HepG2 (cell line): ENCODE results near the gene UCP1. TPM values are rescaled to one million over a fixed set of nuclear protein-coding genes. Genes with fewer than 3 reads are reported as not detected.

ENCODE experiments used
- AGO1 ChIP-seq: fragments of 200-400 bp; formaldehyde crosslinking; IDR thresholded peaks from 2 replicates; pipeline ENCODE4 v1.6.1; 2017; ENCODE audit warnings: mild to moderate bottlenecking, low read depth, low read length, moderate library complexity; ENCODE audit not compliant: poor library complexity, severe bottlenecking
- FOXA1 ChIP-seq, 2 experiments: fragments of 450-650 bp in 1 of 2; sonication (generic) in 1 of 2; formaldehyde crosslinking in 1 of 2; IDR thresholded peaks; 2 replicates each; pipeline versions ENCODE4 v1.4.0 to v1.6.1; 2016 to 2020; ENCODE audit warnings: missing genetic modification reagents in 1 of 2
- HNRNPLL ChIP-seq: fragments of 200-400 bp; formaldehyde crosslinking; IDR thresholded peaks from 2 replicates; pipeline ENCODE4 v1.6.1; 2017; ENCODE audit warnings: mild to moderate bottlenecking, low read depth, low read length; ENCODE audit not compliant: poor library complexity, severe bottlenecking
- KAT2B ChIP-seq: fragments of 150-350 bp; IDR thresholded peaks from 2 replicates; pipeline ENCODE4 v1.6.1; 2014; ENCODE audit warnings: low read depth, low read length, borderline replicate concordance
- RFXAP ChIP-seq: sonication (generic); formaldehyde crosslinking; IDR thresholded peaks from 2 replicates; pipeline ENCODE4 v1.4.0; 2020; ENCODE audit warnings: missing genetic modification reagents, borderline replicate concordance
- RNF2 ChIP-seq: fragments of 450-650 bp; conservative IDR thresholded peaks from 2 replicates; pipeline ENCODE4 v1.6.1; 2016; ENCODE audit warnings: low read depth
- TBX3 ChIP-seq: fragments of 450-650 bp; IDR thresholded peaks from 2 replicates; pipeline ENCODE4 v1.6.1; 2017; ENCODE audit warnings: antibody characterized with exemption, mild to moderate bottlenecking, inconsistent platforms, borderline replicate concordance
- TP53 ChIP-seq: sonication (generic); formaldehyde crosslinking; conservative IDR thresholded peaks from 2 replicates; pipeline ENCODE4 v1.4.0; 2020; ENCODE audit warnings: missing genetic modification reagents
- ZNF577 ChIP-seq: sonication (generic); formaldehyde crosslinking; IDR thresholded peaks from 2 replicates; pipeline ENCODE4 v1.4.0; 2020; ENCODE audit warnings: mild to moderate bottlenecking, low read depth, missing genetic modification reagents, borderline replicate concordance
- polyA plus RNA-seq, 8 experiments: library from polyadenylated mRNA; depleted of rRNA in 3 of 8; stranded (reverse) in 7 of 8; unstranded in 1 of 8; fragments of >200 nt; fragmentation: Illumina TruSeq in 4 of 8; extraction: Trizol in 4 of 8; gene quantifications; 2 replicates each; pipeline versions ENCODE4 v1.2.1 to v1.2.3, GENCODE V29; 2011 to 2016; ENCODE audit warnings: low read depth in 4 of 8, missing spikeins in 1 of 8, mixed read lengths in 1 of 8; ENCODE audit not compliant: insufficient read depth in 1 of 8
- total RNA-seq, 5 experiments: library from RNA; depleted of rRNA; stranded (reverse); fragments of >200 nt; fragmentation: Illumina TruSeq; extraction: Trizol; gene quantifications; 2 replicates each; pipeline ENCODE4 v1.2.3, GENCODE V29; 2016; ENCODE audit warnings: low read depth in 1 of 5
- TF ChIP-seq, protein P1 (sequence below): sonication (generic); formaldehyde crosslinking; IDR thresholded peaks from 2 replicates; pipeline ENCODE4 v1.4.0; 2020; ENCODE audit warnings: missing genetic modification reagents, borderline replicate concordance
- TF ChIP-seq, protein P2 (sequence below): sonication (generic); formaldehyde crosslinking; IDR thresholded peaks from 2 replicates; pipeline ENCODE4 v1.5.1; 2020; ENCODE audit warnings: mild to moderate bottlenecking, missing genetic modification reagents, borderline replicate concordance
- TF ChIP-seq, protein P3 (sequence below): fragments of 450-650 bp; IDR thresholded peaks from 2 replicates; pipeline ENCODE4 v1.6.1; 2017
- TF ChIP-seq, protein P4 (sequence below): sonication (generic); formaldehyde crosslinking; IDR thresholded peaks from 2 replicates; pipeline ENCODE4 v1.5.0; 2020; ENCODE audit warnings: mild to moderate bottlenecking, missing genetic modification reagents, borderline replicate concordance

Gene UCP1
- total and polyA plus RNA-seq, 2 of the 13 experiments (the other 11 are each of a cell fraction or from before 2014, with no cell fraction given), result 0.11 TPM

DNA sequence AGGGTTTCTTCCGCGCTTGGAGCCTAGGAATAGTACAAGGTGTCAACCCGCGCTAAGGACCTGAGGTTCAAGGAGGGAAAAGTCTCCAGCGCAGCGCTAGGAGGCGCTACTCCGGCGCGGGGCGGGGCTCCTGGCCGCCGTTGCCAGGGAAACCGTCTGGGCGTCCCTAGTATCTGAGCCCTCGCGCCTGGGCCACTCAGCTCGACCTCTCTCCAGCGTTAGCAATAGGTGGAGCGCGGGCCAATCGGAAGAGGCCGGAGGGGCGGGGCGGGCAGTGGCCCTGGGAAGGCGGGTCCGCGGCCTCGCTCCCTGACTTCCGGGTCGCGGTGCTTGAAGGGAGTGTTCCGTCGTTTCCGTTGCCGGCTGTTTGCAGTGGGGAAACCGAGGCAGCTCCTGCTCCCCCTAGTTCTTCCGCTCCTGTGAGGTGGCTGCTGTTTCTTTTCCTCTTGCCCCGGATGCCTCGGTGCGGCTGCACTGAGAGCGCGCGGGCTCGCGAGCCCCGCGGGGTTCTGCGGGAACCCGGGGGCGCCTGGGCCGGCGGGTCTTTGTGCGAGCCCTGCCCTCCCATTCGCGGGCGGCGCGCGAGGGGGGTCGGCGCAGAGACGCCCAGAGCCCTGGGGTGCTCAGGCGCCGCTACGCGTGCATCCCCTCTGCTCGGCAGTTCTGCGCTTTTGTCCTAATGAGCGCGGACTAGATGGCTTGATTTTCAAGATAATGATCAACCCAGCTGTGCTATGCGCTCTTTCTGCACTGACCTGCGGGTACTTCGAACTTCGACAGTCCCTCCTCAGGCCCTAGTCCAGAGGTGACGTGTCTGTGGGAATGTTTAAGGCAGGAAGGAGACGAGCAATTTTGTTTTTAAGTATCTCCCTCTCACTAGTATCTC, 44.7 kb downstream of the UCP1 start, which contains the start of gene ELMOD2 (continued):
- TF ChIP-seq, protein P1, sequence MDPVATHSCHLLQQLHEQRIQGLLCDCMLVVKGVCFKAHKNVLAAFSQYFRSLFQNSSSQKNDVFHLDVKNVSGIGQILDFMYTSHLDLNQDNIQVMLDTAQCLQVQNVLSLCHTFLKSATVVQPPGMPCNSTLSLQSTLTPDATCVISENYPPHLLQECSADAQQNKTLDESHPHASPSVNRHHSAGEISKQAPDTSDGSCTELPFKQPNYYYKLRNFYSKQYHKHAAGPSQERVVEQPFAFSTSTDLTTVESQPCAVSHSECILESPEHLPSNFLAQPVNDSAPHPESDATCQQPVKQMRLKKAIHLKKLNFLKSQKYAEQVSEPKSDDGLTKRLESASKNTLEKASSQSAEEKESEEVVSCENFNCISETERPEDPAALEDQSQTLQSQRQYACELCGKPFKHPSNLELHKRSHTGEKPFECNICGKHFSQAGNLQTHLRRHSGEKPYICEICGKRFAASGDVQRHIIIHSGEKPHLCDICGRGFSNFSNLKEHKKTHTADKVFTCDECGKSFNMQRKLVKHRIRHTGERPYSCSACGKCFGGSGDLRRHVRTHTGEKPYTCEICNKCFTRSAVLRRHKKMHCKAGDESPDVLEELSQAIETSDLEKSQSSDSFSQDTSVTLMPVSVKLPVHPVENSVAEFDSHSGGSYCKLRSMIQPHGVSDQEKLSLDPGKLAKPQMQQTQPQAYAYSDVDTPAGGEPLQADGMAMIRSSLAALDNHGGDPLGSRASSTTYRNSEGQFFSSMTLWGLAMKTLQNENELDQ (CRISPR knock-in tag), result no peak
- TF ChIP-seq FOXA1 (IDR thresholded peaks at IDR 0.05) (no peak), FOXA1 (CRISPR knock-in tag; IDR thresholded peaks at IDR 0.05) (no peak; the same call in 1 of the 2 replicates), TP53 (no peak; the same call in 1 of the 2 replicates), RFXAP (CRISPR knock-in tag) (peak; percentile 99), ZNF577 (CRISPR knock-in tag) (no peak), AGO1 (no peak), KAT2B (no peak), HNRNPLL (peak; percentile 93), RNF2 (0 out of 2 replicates have a peak, but pooled peaks have one; percentile 24), TBX3 (no peak)
- TF ChIP-seq, protein P2, sequence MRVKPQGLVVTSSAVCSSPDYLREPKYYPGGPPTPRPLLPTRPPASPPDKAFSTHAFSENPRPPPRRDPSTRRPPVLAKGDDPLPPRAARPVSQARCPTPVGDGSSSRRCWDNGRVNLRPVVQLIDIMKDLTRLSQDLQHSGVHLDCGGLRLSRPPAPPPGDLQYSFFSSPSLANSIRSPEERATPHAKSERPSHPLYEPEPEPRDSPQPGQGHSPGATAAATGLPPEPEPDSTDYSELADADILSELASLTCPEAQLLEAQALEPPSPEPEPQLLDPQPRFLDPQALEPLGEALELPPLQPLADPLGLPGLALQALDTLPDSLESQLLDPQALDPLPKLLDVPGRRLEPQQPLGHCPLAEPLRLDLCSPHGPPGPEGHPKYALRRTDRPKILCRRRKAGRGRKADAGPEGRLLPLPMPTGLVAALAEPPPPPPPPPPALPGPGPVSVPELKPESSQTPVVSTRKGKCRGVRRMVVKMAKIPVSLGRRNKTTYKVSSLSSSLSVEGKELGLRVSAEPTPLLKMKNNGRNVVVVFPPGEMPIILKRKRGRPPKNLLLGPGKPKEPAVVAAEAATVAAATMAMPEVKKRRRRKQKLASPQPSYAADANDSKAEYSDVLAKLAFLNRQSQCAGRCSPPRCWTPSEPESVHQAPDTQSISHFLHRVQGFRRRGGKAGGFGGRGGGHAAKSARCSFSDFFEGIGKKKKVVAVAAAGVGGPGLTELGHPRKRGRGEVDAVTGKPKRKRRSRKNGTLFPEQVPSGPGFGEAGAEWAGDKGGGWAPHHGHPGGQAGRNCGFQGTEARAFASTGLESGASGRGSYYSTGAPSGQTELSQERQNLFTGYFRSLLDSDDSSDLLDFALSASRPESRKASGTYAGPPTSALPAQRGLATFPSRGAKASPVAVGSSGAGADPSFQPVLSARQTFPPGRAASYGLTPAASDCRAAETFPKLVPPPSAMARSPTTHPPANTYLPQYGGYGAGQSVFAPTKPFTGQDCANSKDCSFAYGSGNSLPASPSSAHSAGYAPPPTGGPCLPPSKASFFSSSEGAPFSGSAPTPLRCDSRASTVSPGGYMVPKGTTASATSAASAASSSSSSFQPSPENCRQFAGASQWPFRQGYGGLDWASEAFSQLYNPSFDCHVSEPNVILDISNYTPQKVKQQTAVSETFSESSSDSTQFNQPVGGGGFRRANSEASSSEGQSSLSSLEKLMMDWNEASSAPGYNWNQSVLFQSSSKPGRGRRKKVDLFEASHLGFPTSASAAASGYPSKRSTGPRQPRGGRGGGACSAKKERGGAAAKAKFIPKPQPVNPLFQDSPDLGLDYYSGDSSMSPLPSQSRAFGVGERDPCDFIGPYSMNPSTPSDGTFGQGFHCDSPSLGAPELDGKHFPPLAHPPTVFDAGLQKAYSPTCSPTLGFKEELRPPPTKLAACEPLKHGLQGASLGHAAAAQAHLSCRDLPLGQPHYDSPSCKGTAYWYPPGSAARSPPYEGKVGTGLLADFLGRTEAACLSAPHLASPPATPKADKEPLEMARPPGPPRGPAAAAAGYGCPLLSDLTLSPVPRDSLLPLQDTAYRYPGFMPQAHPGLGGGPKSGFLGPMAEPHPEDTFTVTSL, result peak; percentile 57; the same call in 1 of the 2 replicates
- TF ChIP-seq, protein P3, sequence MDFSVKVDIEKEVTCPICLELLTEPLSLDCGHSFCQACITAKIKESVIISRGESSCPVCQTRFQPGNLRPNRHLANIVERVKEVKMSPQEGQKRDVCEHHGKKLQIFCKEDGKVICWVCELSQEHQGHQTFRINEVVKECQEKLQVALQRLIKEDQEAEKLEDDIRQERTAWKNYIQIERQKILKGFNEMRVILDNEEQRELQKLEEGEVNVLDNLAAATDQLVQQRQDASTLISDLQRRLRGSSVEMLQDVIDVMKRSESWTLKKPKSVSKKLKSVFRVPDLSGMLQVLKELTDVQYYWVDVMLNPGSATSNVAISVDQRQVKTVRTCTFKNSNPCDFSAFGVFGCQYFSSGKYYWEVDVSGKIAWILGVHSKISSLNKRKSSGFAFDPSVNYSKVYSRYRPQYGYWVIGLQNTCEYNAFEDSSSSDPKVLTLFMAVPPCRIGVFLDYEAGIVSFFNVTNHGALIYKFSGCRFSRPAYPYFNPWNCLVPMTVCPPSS, result no peak
- TF ChIP-seq, protein P4, sequence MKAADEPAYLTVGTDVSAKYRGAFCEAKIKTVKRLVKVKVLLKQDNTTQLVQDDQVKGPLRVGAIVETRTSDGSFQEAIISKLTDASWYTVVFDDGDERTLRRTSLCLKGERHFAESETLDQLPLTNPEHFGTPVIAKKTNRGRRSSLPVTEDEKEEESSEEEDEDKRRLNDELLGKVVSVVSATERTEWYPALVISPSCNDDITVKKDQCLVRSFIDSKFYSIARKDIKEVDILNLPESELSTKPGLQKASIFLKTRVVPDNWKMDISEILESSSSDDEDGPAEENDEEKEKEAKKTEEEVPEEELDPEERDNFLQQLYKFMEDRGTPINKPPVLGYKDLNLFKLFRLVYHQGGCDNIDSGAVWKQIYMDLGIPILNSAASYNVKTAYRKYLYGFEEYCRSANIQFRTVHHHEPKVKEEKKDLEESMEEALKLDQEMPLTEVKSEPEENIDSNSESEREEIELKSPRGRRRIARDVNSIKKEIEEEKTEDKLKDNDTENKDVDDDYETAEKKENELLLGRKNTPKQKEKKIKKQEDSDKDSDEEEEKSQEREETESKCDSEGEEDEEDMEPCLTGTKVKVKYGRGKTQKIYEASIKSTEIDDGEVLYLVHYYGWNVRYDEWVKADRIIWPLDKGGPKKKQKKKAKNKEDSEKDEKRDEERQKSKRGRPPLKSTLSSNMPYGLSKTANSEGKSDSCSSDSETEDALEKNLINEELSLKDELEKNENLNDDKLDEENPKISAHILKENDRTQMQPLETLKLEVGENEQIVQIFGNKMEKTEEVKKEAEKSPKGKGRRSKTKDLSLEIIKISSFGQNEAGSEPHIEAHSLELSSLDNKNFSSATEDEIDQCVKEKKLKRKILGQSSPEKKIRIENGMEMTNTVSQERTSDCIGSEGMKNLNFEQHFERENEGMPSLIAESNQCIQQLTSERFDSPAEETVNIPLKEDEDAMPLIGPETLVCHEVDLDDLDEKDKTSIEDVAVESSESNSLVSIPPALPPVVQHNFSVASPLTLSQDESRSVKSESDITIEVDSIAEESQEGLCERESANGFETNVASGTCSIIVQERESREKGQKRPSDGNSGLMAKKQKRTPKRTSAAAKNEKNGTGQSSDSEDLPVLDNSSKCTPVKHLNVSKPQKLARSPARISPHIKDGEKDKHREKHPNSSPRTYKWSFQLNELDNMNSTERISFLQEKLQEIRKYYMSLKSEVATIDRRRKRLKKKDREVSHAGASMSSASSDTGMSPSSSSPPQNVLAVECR (CRISPR knock-in tag), result peak; percentile 88; the same call in 1 of the 2 replicates
